DOHH2 (cell line): Measurements from ENCODE around the gene ZNF580.

ENCODE experiments used
- H3F3A ChIP-seq: fragments of 200-600 bp; sonication (generic), shearing (Covaris generic); 2 replicates; pipeline ENCODE4 v1.6.0; 2016; ENCODE audit warnings: antibody characterized with exemption, mild to moderate bottlenecking; ENCODE audit not compliant: control insufficient read depth, insufficient read depth
- H3K27ac ChIP-seq: fragments of 200-600 bp; sonication (generic); 2 replicates; pipeline ENCODE4 v1.5.1; 2014; ENCODE audit warnings: low read depth, mild to moderate bottlenecking, low read length, moderate library complexity
- H3K27me3 ChIP-seq: fragments of 200-600 bp; sonication (generic); 2 replicates; pipeline ENCODE4 v1.6.1; 2014; ENCODE audit warnings: mild to moderate bottlenecking, low read length, mixed read lengths; ENCODE audit not compliant: control insufficient read depth
- H3K36me3 ChIP-seq: fragments of 200-600 bp; sonication (generic); 2 replicates; pipeline ENCODE4 v1.6.1; 2014; ENCODE audit warnings: mild to moderate bottlenecking, low read length, moderate library complexity, mixed read lengths; ENCODE audit not compliant: control insufficient read depth
- H3K4me1 ChIP-seq: fragments of 200-600 bp; sonication (generic); 2 replicates; pipeline ENCODE4 v1.6.1; 2014; ENCODE audit warnings: mild to moderate bottlenecking, low read length, mixed read lengths; ENCODE audit not compliant: control insufficient read depth
- H3K4me2 ChIP-seq: fragments of 200-600 bp; sonication (generic); 2 replicates; pipeline ENCODE4 v1.6.0; 2014; ENCODE audit warnings: mild to moderate bottlenecking, low read length, moderate library complexity
- H3K4me3 ChIP-seq: fragments of 200-600 bp; sonication (generic); 2 replicates; pipeline ENCODE4 v1.5.1; 2014; ENCODE audit warnings: mild to moderate bottlenecking, low read length, mixed read lengths
- H3K79me2 ChIP-seq: fragments of 200-600 bp; sonication (generic); 2 replicates; pipeline ENCODE4 v1.6.1; 2014; ENCODE audit warnings: mild to moderate bottlenecking, low read length, mixed read lengths; ENCODE audit not compliant: control insufficient read depth
- H3K9me2 ChIP-seq: fragments of 200-600 bp; sonication (generic); replicated peaks from 2 replicates; pipeline ENCODE4 v1.6.1; 2014; ENCODE audit warnings: mild to moderate bottlenecking, low read length, mixed read lengths; ENCODE audit not compliant: control insufficient read depth
- H3K9me3 ChIP-seq: fragments of 200-600 bp; sonication (generic); 2 replicates; pipeline ENCODE4 v1.6.1; 2014; ENCODE audit warnings: antibody characterized with exemption, low read length, mixed read lengths; ENCODE audit not compliant: control insufficient read depth, insufficient read depth
- H4K20me1 ChIP-seq: fragments of 200-600 bp; sonication (generic); 2 replicates; pipeline ENCODE4 v1.6.0; 2014; ENCODE audit warnings: low read depth, mild to moderate bottlenecking, antibody characterized with exemption, low read length, moderate library complexity; ENCODE audit not compliant: control insufficient read depth, insufficient read depth
- EZH2phosphoT487 ChIP-seq: fragments of 200-600 bp; sonication (generic); IDR thresholded peaks from 2 replicates; pipeline ENCODE4 v1.6.1; 2017; ENCODE audit warnings: borderline replicate concordance, mild to moderate bottlenecking, antibody characterized with exemption, low read length, moderate library complexity, mixed read lengths
- TF ChIP-seq, protein P1 (sequence below): fragments of 200-600 bp; sonication (generic); IDR thresholded peaks from one replicate; pipeline ENCODE4 v1.5.1; 2014; ENCODE audit warnings: antibody characterized with exemption, mild to moderate bottlenecking, low read depth, low read length; ENCODE audit not compliant: poor library complexity, severe bottlenecking

Gene ZNF580

DNA sequence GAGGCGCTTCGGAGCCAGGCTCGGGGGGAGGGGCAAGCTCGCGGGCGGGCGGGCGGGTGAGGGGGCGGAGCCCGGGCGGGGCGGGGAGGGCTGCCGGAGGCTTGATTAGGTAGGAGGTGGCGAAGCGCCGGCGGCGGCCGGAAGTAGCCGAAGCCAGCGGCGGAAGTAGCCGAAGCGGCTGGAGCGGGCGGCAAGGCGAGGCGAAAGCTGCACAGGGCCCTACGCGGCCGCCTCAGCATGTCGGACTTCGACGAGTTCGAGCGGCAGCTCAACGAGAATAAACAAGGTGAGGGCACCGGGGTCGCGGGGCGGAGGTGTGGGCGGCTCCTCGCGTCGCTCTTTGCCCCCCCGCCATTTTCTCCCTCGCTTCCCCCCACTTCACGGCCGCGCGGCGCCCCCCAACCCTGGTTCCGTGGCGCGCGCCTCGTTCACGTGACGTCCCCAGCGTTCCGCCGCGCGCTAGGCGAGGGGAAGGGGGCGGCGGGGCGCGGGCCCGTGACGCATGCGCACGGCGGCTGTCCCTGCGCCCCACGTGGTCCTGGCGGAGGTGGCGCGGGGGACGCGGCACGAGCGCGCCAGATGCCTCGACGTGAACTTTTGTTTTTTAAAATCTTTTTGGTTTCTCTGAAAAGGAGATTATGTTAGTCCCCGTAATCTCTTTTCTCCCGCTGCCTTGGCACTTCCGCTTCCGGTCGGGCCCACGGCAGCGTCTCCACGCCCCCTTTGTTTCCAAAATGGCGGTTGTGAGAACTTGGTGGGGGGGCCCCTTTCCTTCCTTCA lies 14.3 kb downstream of the ZNF580 start, which contains the start of gene U2AF2:
Gene U2AF2 (plus strand): TSS at position 168 of the 780 bp plus-strand sequence. CDS start 70 bp downstream, at position 238.
- Histone ChIP-seq H3K4me3 (peak within 1 kb of the TSS; percentile 96), H3K4me2 (peak within 1 kb of the TSS; percentile 85), H4K20me1 (peaks cover 24% of the 10 kb centered on the region), H3F3A (no peaks in the 10 kb centered on the region), H3K79me2 (peaks cover 66% of the 10 kb centered on the region), H3K9me2 (no peaks in the 10 kb centered on the region), H3K9me3 (no peaks in the 10 kb centered on the region), H3K36me3 (peaks cover 82% of the 10 kb centered on the region), H3K27me3 (no peaks in the 10 kb centered on the region), H3K4me1 (peaks cover 41% of the 10 kb centered on the region), H3K27ac (peak within 1 kb of the TSS; percentile 91)
- TF ChIP-seq, protein P1, sequence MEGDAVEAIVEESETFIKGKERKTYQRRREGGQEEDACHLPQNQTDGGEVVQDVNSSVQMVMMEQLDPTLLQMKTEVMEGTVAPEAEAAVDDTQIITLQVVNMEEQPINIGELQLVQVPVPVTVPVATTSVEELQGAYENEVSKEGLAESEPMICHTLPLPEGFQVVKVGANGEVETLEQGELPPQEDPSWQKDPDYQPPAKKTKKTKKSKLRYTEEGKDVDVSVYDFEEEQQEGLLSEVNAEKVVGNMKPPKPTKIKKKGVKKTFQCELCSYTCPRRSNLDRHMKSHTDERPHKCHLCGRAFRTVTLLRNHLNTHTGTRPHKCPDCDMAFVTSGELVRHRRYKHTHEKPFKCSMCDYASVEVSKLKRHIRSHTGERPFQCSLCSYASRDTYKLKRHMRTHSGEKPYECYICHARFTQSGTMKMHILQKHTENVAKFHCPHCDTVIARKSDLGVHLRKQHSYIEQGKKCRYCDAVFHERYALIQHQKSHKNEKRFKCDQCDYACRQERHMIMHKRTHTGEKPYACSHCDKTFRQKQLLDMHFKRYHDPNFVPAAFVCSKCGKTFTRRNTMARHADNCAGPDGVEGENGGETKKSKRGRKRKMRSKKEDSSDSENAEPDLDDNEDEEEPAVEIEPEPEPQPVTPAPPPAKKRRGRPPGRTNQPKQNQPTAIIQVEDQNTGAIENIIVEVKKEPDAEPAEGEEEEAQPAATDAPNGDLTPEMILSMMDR, result no peak
- no peak for TF ChIP-seq EZH2phosphoT487

DNA sequence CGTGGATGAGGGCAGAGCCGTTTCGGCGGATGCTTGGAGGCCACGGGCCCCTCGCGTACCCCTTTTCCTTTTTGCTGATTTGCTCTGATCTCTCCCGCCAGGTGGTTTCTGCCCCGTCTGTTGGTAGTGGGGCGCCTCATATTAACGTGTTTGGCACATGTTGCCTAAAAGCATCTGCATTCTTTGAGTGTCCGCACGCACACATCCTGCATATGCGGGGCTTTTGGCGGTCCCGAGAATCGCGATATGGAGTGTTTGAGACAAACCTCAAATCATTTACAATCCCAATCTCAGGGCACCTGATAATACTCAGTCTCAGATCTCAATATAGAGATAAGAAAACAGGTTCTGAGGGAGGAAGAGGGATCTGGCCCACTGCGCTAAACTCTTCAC lies 14.8 kb downstream of the ZNF580 start:
- no peaks in the 10 kb centered on the region for H3F3A ChIP-seq
- peaks cover 82% of the 10 kb centered on the region for H3K36me3 ChIP-seq
- H4K20me1 ChIP-seq, result peaks cover 26% of the 10 kb centered on the region
- peak overlapping the region; percentile 80 for H3K4me3 ChIP-seq
- H3K4me1 ChIP-seq, result peaks cover 39% of the 10 kb centered on the region
- no peaks in the 10 kb centered on the region for H3K9me3 ChIP-seq
- no peaks in the 10 kb centered on the region for H3K9me2 ChIP-seq
- H3K79me2 ChIP-seq, result peaks cover 66% of the 10 kb centered on the region
- peak overlapping the region; percentile 91 for H3K27ac ChIP-seq
- peak overlapping the region; percentile 85 for H3K4me2 ChIP-seq
- TF ChIP-seq, protein P1, result no peak
- TF ChIP-seq EZH2phosphoT487, result no peak
- H3K27me3 ChIP-seq, result no peaks in the 10 kb centered on the region

- H3K4me2 ChIP-seq, result peak overlapping the region; percentile 85
- peak overlapping the region; percentile 91 for H3K27ac ChIP-seq
- H3K79me2 ChIP-seq, result peaks cover 71% of the 10 kb centered on the region
- no peaks in the 10 kb centered on the region for H3K9me2 ChIP-seq
- H3K27me3 ChIP-seq, result no peaks in the 10 kb centered on the region
- peak overlapping the region; percentile 80 for H3K4me3 ChIP-seq
- TF ChIP-seq EZH2phosphoT487, result no peak
- TF ChIP-seq, protein P1, result no peak
- H3K36me3 ChIP-seq, result peaks cover 82% of the 10 kb centered on the region
- H3K9me3 ChIP-seq, result no peaks in the 10 kb centered on the region
- peaks cover 28% of the 10 kb centered on the region for H4K20me1 ChIP-seq
- peaks cover 39% of the 10 kb centered on the region for H3K4me1 ChIP-seq
- no peaks in the 10 kb centered on the region for H3F3A ChIP-seq
Measured at GRCh38 chr19:55656552-55656951, 15.8 kb downstream of the ZNF580 start.
